Measurements from ENCODE around the gene LDLRAD4.

LDLRAD4 gene

DNA sequence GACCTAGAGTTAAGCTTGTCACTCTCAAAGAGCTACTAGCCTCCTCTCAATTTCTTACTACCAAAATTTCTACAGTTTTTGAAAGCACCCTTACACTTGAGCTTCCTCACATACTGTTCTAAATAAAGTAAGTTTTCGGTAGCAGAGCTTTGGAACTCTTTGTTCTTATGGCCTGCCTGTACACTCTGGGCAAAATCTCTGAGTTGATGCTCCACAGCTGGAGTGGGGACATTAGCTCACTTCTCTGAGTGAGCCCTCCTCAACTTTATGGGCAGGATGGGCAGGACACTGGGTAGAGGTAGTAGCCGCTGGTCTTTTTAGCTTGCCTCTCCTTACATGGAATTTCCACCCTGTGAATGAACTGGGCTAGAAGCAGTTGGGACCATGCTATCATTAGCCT is 380.0 kb downstream of the LDLRAD4 start:
- Histone ChIP-seq H3K4me2 (no peak overlapping the region), H3K4me3 (IDR thresholded peaks at IDR 0.05; ENCODE audit: insufficient read depth, low read depth, low read length) (no peak overlapping the region), H3K27me3 (ENCODE audit: insufficient read depth, low read depth) (no peaks in the 10 kb centered on the region), H3K4me1 (ENCODE audit: low read depth, poor library complexity, severe bottlenecking) (peaks cover 4% of the 10 kb centered on the region), H3K9ac (no peak overlapping the region), H2AFZ (ENCODE audit: low read depth) (no peak overlapping the region), H4K20me1 (ENCODE audit: insufficient read depth) (no peaks in the 10 kb centered on the region), H3K79me2 (ENCODE audit: insufficient read depth, low read depth) (no peaks in the 10 kb centered on the region), H3K36me3 (ENCODE audit: insufficient read depth) (no peaks in the 10 kb centered on the region), H3K27ac (no peak overlapping the region)
- TF ChIP-seq, protein P1, sequence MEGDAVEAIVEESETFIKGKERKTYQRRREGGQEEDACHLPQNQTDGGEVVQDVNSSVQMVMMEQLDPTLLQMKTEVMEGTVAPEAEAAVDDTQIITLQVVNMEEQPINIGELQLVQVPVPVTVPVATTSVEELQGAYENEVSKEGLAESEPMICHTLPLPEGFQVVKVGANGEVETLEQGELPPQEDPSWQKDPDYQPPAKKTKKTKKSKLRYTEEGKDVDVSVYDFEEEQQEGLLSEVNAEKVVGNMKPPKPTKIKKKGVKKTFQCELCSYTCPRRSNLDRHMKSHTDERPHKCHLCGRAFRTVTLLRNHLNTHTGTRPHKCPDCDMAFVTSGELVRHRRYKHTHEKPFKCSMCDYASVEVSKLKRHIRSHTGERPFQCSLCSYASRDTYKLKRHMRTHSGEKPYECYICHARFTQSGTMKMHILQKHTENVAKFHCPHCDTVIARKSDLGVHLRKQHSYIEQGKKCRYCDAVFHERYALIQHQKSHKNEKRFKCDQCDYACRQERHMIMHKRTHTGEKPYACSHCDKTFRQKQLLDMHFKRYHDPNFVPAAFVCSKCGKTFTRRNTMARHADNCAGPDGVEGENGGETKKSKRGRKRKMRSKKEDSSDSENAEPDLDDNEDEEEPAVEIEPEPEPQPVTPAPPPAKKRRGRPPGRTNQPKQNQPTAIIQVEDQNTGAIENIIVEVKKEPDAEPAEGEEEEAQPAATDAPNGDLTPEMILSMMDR (conservative IDR thresholded peaks at IDR 0.05; ENCODE audit: low read depth, low read length) = no peak

DNA sequence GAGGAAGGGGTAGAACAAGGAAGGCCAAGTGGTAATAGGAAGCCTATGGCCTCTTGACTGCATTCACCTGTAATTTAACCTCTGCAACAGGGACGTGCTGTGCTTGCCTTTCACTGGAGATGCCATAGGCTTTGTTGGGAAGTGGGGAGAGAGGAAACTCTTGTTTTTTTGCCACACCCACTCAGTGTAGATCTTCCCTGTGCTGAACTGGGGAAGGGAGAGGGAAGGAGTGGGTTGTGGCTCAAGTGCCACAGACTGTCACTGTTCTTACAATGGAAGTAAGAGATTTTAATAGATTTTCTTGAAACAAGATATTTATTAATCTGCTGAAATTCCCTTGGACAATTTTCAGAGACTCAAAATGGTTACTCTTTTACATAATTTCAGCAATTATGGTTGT is 380.5 kb downstream of the LDLRAD4 start:
- Histone ChIP-seq H3K4me2 (no peak overlapping the region), H3K4me3 (IDR thresholded peaks at IDR 0.05; ENCODE audit: insufficient read depth, low read depth, low read length) (no peak overlapping the region), H3K9ac (no peak overlapping the region), H2AFZ (ENCODE audit: low read depth) (no peak overlapping the region), H3K27me3 (ENCODE audit: insufficient read depth, low read depth) (no peaks in the 10 kb centered on the region), H3K4me1 (ENCODE audit: low read depth, poor library complexity, severe bottlenecking) (peaks cover 4% of the 10 kb centered on the region), H3K27ac (no peak overlapping the region), H4K20me1 (ENCODE audit: insufficient read depth) (no peaks in the 10 kb centered on the region), H3K79me2 (ENCODE audit: insufficient read depth, low read depth) (no peaks in the 10 kb centered on the region), H3K36me3 (ENCODE audit: insufficient read depth) (no peaks in the 10 kb centered on the region)
- TF ChIP-seq, protein P1 (conservative IDR thresholded peaks at IDR 0.05; ENCODE audit: low read depth, low read length) = no peak

DNA sequence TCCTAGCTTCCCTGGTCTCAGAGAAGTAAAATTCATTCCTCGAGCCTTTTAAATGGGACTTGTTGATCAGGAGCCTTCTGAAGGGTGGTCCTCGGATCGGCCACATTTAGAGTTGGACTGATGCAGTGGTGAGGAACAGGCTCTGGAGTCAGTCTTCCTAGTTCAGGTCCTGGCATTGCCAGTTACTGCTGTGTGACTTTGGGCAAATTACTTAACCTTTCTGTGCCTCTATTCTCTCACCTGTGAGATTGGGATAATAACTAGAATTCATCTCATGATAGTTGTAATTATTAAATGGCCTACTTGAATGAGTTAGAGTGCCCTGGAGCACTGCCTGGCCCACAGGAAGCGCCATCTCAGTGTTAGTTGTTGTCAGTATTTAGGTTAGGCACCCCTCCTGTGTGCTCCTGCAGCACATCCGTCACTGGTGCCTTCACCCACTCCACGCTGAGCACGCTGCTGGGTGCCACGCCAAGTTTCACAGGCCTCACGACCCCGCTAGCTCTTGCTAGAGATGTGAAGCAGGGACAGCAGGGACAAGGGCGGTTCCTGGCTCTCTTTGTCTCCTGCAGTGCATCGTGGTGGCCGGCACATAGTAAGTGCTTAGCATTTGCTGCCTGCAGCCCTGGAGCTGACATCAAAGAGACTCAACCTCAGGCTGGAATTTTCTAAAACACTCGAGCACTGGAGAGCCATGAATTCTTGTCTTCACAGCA is 384.9 kb downstream of the LDLRAD4 start:
- Histone ChIP-seq H3K4me1 (ENCODE audit: low read depth, poor library complexity, severe bottlenecking) (peaks cover 27% of the 10 kb centered on the region), H3K4me3 (IDR thresholded peaks at IDR 0.05; ENCODE audit: insufficient read depth, low read depth, low read length) (no peak overlapping the region), H3K36me3 (ENCODE audit: insufficient read depth) (no peaks in the 10 kb centered on the region), H4K20me1 (ENCODE audit: insufficient read depth) (no peaks in the 10 kb centered on the region), H3K9ac (no peak overlapping the region), H3K27me3 (ENCODE audit: insufficient read depth, low read depth) (no peaks in the 10 kb centered on the region), H3K4me2 (no peak overlapping the region), H2AFZ (ENCODE audit: low read depth) (no peak overlapping the region), H3K27ac (no peak overlapping the region), H3K79me2 (ENCODE audit: insufficient read depth, low read depth) (no peaks in the 10 kb centered on the region)
- TF ChIP-seq, protein P1 (conservative IDR thresholded peaks at IDR 0.05; ENCODE audit: low read depth, low read length) = no peak

DNA sequence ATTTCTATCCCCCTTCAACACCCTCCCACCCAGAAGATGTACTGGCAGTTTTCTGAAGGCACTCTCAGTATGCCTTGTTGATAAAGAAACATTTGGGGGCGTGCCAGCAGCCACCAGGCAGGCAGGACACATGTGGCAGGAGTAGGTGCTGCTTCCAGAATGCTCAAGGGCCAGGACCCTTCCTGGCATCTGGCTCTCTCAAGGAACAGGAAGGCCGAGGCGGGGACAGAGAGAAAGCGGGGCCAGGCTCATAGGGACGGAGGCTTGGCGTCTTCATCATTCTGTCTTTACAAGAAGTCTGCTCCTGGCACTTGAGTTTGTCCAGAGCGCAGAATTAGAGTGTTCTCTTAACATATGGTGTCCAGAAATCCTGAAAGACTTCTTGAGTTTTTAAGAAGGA is 386.2 kb downstream of the LDLRAD4 start:
- Histone ChIP-seq H3K79me2 (ENCODE audit: insufficient read depth, low read depth) (no peaks in the 10 kb centered on the region), H3K4me3 (IDR thresholded peaks at IDR 0.05; ENCODE audit: insufficient read depth, low read depth, low read length) (no peak overlapping the region), H4K20me1 (ENCODE audit: insufficient read depth) (no peaks in the 10 kb centered on the region), H3K27me3 (ENCODE audit: insufficient read depth, low read depth) (no peaks in the 10 kb centered on the region), H2AFZ (ENCODE audit: low read depth) (no peak overlapping the region), H3K9ac (no peak overlapping the region), H3K4me1 (ENCODE audit: low read depth, poor library complexity, severe bottlenecking) (peaks cover 32% of the 10 kb centered on the region), H3K4me2 (no peak overlapping the region), H3K36me3 (ENCODE audit: insufficient read depth) (no peaks in the 10 kb centered on the region), H3K27ac (no peak overlapping the region)
- TF ChIP-seq, protein P1 (conservative IDR thresholded peaks at IDR 0.05; ENCODE audit: low read depth, low read length) = no peak
